Liver (tissue), 9 donors: ENCODE measurements around the gene LRP5. TPM values are rescaled to one million over a fixed set of nuclear protein-coding genes. Genes with fewer than 3 reads are reported as not detected.

ENCODE experiments used
- DNase-seq: peaks from one replicate; pipeline ENCODE4 v3.0.0-alpha.2; 2017; ENCODE audit warnings: low spot score
- H3K27ac ChIP-seq, 2 donors: one replicate each; pipeline ENCODE4 v1.7.0; 2013; ENCODE audit warnings: inconsistent platforms in 2 of 2, low read length in 2 of 2, control low read depth in 1 of 2, low read depth in 1 of 2, mild to moderate bottlenecking in 1 of 2
- H3K27me3 ChIP-seq, 4 donors: one replicate each; pipeline versions ENCODE4 v1.6.1 to v1.7.0; 2013; ENCODE audit warnings: low read length in 3 of 4, inconsistent platforms in 1 of 4, mild to moderate bottlenecking in 1 of 4, moderate library complexity in 1 of 4; ENCODE audit not compliant: control insufficient read depth in 4 of 4, insufficient read depth in 4 of 4
- H3K36me3 ChIP-seq, 4 donors: one replicate each; pipeline versions ENCODE4 v1.6.1 to v1.7.0; 2013; ENCODE audit warnings: low read length in 3 of 4, mild to moderate bottlenecking in 3 of 4, low read depth in 1 of 4, moderate library complexity in 1 of 4; ENCODE audit not compliant: control insufficient read depth in 4 of 4, insufficient read depth in 3 of 4
- H3K4me1 ChIP-seq, 4 donors: one replicate each; pipeline versions ENCODE4 v1.6.1 to v1.7.0; 2013; ENCODE audit warnings: low read length in 3 of 4, mild to moderate bottlenecking in 3 of 4, moderate library complexity in 1 of 4; ENCODE audit not compliant: control insufficient read depth in 4 of 4, insufficient read depth in 4 of 4
- H3K4me3 ChIP-seq, 3 donors: one replicate each; pipeline versions ENCODE4 v1.6.1 to v1.7.0; 2013; ENCODE audit warnings: low read length in 3 of 3, control low read depth in 1 of 3, low read depth in 1 of 3, mild to moderate bottlenecking in 1 of 3
- H3K9ac ChIP-seq, 2 donors: one replicate each; pipeline ENCODE4 v1.7.0; 2013; ENCODE audit warnings: low read length in 2 of 2, mild to moderate bottlenecking in 2 of 2, moderate library complexity in 2 of 2, control low read depth in 1 of 2, low read depth in 1 of 2
- H3K9me3 ChIP-seq, 4 donors: one replicate each; pipeline versions ENCODE4 v1.6.1 to v1.7.0; 2013; ENCODE audit warnings: low read length in 3 of 4; ENCODE audit not compliant: control insufficient read depth in 4 of 4
- FOXA1 ChIP-seq: IDR thresholded peaks from 2 replicates; pipeline ENCODE4 v1.6.1; 2016; ENCODE audit warnings: antibody characterized with exemption
- HNF4A ChIP-seq, 2 donors: conservative IDR thresholded peaks; 2 replicates each; pipeline ENCODE4 v1.6.1; 2016; ENCODE audit warnings: antibody characterized with exemption in 2 of 2, mild to moderate bottlenecking in 2 of 2
- JUND ChIP-seq, 2 donors: IDR thresholded peaks; 2 replicates each; pipeline ENCODE4 v1.6.1; 2016; ENCODE audit warnings: antibody characterized with exemption in 2 of 2
- NR2F2 ChIP-seq: IDR thresholded peaks from 2 replicates; pipeline ENCODE4 v1.6.1; 2016; ENCODE audit warnings: antibody characterized with exemption
- RXRA ChIP-seq, 2 donors: IDR thresholded peaks; 2 replicates each; pipeline ENCODE4 v1.6.1; 2017 to 2018; ENCODE audit warnings: antibody characterized with exemption in 2 of 2, mild to moderate bottlenecking in 1 of 2
- SP1 ChIP-seq: IDR thresholded peaks from 2 replicates; pipeline ENCODE4 v1.6.1; 2018; ENCODE audit warnings: antibody characterized with exemption, mild to moderate bottlenecking
- TAF1 ChIP-seq: conservative IDR thresholded peaks from 2 replicates; pipeline ENCODE4 v1.6.1; 2016; ENCODE audit warnings: antibody characterized with exemption, mild to moderate bottlenecking
- YY1 ChIP-seq: IDR thresholded peaks from 2 replicates; pipeline ENCODE4 v1.6.1; 2016; ENCODE audit warnings: antibody characterized with exemption, mild to moderate bottlenecking
- WGBS: extraction: QIAGEN DNeasy Blood & Tissue Kit; methylation state at CpG from one replicate; pipeline ENCODE4 v1.1.7; 2013; 5-methylcytosine and 5-hydroxymethylcytosine counted together
- polyA plus RNA-seq, 2 donors: library from polyadenylated mRNA; stranded (reverse) in 1 of 2; unstranded in 1 of 2; fragments of 200-250 nt in 1 of 2; fragments of >200 nt in 1 of 2; fragmentation: Nextera tagmentation in 1 of 2; extraction: Ambion mirVana in 1 of 2; gene quantifications; one replicate each; pipeline versions ENCODE4 v1.2.1 to v1.2.3, GENCODE V29; 2013 to 2015
- total RNA-seq, 2 donors: library from RNA; depleted of rRNA; stranded (reverse); fragments of >200 nt; gene quantifications; one replicate each; pipeline ENCODE4 v1.2.3, GENCODE V29; 2014
- TF ChIP-seq, protein P1 (sequence below): IDR thresholded peaks from 2 replicates; pipeline ENCODE4 v1.6.1; 2016; ENCODE audit warnings: antibody characterized with exemption, mild to moderate bottlenecking
- TF ChIP-seq, protein P2 (sequence below): fragments of 150-350 bp; IDR thresholded peaks from 2 replicates; pipeline ENCODE4 v1.5.1; 2017; ENCODE audit warnings: improper control_type of control experiment, low read depth, low read length; ENCODE audit not compliant: missing input control
- donor health status: healthy.
- donor health status: healthy.
- donor health status: healthy.
- donor health status: healthy.
- donor health status: healthy.

LRP5 gene
- total and polyA plus RNA-seq, 4 donors = 48.9 to 99.3 (median 71.3) TPM

DNA sequence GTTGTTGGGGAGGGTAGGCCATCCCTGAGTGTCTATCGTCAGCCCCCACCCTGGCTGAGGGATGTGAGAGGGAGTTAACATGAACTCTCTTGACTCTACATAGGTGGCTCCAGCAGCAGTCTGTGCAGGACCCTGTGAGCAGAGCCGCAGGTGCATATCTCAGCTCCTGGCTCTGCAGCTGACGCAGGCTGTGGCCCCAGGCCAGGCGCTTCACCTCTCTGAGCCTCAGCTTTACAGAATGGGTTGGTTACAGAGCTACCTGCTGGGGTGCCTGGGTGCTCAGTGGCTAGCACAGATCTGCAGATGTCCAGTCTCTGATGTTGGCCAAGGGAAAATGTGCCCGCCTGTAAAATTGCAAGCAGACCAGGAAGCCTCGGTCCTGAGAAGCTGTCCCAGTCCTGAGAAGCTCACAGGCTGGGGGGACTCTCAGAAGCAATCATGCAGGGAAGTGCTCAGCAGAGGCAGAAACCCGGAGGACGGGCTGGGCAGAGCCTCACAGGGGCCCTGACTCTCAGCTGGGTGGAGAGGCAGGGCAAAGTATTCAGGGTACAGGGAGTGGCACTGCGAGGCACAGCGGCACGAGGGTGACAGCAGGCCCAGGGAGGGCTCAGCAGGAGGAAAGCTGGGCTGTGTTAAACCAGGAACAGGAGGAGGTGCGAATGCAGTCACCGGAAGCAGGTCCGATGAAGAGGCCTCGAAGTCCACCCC, 15.9 kb upstream of the LRP5 start:
- DNase-seq = no peak

DNA sequence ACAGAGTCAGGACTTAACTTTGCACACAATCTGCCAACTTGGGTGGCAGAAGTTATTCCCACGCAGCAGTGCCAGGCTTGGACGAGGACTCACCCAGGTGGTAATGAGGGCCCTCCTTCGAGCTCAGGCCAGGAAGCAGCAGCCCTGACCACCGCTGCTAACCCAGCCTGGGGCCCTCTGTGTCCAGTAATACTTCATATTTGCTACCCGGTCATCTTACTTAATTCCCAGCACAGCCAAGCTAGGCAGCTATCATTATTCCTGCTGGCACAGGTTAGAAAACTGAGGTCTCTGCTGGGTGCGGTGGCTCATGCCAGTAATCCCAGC, 15.4 kb upstream of the LRP5 start:
- H3K27ac ChIP-seq = peak overlapping the region; percentile 0 to 99
- peaks cover 14 to 36% (median 27%) of the 10 kb centered on the region in 4 donors for H3K4me1 ChIP-seq
- 61% methylated on average over 6 of the region's 6 CpGs for WGBS
- H3K27me3 ChIP-seq = no peaks in the 10 kb centered on the region
- no peaks in the 10 kb centered on the region for H3K36me3 ChIP-seq
- TF ChIP-seq SP1 = no peak
- no peak for TF ChIP-seq JUND (IDR thresholded peaks at IDR 0.05)
- TF ChIP-seq HNF4A (conservative IDR thresholded peaks at IDR 0.05) = no peak
- no peak for TF ChIP-seq FOXA1
- TF ChIP-seq, protein P1, sequence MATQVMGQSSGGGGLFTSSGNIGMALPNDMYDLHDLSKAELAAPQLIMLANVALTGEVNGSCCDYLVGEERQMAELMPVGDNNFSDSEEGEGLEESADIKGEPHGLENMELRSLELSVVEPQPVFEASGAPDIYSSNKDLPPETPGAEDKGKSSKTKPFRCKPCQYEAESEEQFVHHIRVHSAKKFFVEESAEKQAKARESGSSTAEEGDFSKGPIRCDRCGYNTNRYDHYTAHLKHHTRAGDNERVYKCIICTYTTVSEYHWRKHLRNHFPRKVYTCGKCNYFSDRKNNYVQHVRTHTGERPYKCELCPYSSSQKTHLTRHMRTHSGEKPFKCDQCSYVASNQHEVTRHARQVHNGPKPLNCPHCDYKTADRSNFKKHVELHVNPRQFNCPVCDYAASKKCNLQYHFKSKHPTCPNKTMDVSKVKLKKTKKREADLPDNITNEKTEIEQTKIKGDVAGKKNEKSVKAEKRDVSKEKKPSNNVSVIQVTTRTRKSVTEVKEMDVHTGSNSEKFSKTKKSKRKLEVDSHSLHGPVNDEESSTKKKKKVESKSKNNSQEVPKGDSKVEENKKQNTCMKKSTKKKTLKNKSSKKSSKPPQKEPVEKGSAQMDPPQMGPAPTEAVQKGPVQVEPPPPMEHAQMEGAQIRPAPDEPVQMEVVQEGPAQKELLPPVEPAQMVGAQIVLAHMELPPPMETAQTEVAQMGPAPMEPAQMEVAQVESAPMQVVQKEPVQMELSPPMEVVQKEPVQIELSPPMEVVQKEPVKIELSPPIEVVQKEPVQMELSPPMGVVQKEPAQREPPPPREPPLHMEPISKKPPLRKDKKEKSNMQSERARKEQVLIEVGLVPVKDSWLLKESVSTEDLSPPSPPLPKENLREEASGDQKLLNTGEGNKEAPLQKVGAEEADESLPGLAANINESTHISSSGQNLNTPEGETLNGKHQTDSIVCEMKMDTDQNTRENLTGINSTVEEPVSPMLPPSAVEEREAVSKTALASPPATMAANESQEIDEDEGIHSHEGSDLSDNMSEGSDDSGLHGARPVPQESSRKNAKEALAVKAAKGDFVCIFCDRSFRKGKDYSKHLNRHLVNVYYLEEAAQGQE = no peak
- TF ChIP-seq TAF1 = no peak
- TF ChIP-seq RXRA (IDR thresholded peaks at IDR 0.05) = no peak
- TF ChIP-seq NR2F2 = no peak
- TF ChIP-seq, protein P2, sequence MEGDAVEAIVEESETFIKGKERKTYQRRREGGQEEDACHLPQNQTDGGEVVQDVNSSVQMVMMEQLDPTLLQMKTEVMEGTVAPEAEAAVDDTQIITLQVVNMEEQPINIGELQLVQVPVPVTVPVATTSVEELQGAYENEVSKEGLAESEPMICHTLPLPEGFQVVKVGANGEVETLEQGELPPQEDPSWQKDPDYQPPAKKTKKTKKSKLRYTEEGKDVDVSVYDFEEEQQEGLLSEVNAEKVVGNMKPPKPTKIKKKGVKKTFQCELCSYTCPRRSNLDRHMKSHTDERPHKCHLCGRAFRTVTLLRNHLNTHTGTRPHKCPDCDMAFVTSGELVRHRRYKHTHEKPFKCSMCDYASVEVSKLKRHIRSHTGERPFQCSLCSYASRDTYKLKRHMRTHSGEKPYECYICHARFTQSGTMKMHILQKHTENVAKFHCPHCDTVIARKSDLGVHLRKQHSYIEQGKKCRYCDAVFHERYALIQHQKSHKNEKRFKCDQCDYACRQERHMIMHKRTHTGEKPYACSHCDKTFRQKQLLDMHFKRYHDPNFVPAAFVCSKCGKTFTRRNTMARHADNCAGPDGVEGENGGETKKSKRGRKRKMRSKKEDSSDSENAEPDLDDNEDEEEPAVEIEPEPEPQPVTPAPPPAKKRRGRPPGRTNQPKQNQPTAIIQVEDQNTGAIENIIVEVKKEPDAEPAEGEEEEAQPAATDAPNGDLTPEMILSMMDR = no peak
- no peak for TF ChIP-seq YY1
- no peak overlapping the region for H3K9ac ChIP-seq
- H3K4me3 ChIP-seq = no peak overlapping the region
- DNase-seq = no peak
- no peaks in the 10 kb centered on the region for H3K9me3 ChIP-seq

More for the DNA sequence above, 15.9 kb upstream of the LRP5 start:
- Histone ChIP-seq H3K36me3 (no peaks in the 10 kb centered on the region), H3K27me3 (no peaks in the 10 kb centered on the region), H3K4me3 (no peak overlapping the region), H3K9ac (no peak overlapping the region), H3K4me1 (peaks cover 14 to 36% (median 27%) of the 10 kb centered on the region in 4 donors), H3K9me3 (no peaks in the 10 kb centered on the region), H3K27ac (peak overlapping the region in 1 of 2 donors; percentile 0)
- WGBS = 75% methylated on average over 15 of the region's 15 CpGs
- TF ChIP-seq HNF4A (conservative IDR thresholded peaks at IDR 0.05) (peak in 1 of 2 donors; percentile 15), SP1 (no peak), RXRA (IDR thresholded peaks at IDR 0.05) (peak; percentile 9 to 18)
- TF ChIP-seq, protein P2 = no peak
